BLaER1 (cell line): ENCODE results near the gene PEX5L.

Source experiments
- H3K27ac ChIP-seq: shearing (Covaris generic); formaldehyde crosslinking; 2 replicates; pipeline ENCODE4 v1.8.1; 2022
- H3K27me3 ChIP-seq: shearing (Covaris generic); formaldehyde crosslinking; 2 replicates; pipeline ENCODE4 v1.8.1; 2022
- H3K36me3 ChIP-seq: shearing (Covaris generic); formaldehyde crosslinking; 2 replicates; pipeline ENCODE4 v1.8.1; 2022
- H3K4me1 ChIP-seq: shearing (Covaris generic); formaldehyde crosslinking; 2 replicates; pipeline ENCODE4 v1.8.1; 2022
- H3K4me2 ChIP-seq: shearing (Covaris generic); formaldehyde crosslinking; 2 replicates; pipeline ENCODE4 v1.8.1; 2022
- H3K4me3 ChIP-seq: shearing (Covaris generic); formaldehyde crosslinking; 2 replicates; pipeline ENCODE4 v1.8.1; 2022
- H3K9ac ChIP-seq: shearing (Covaris generic); formaldehyde crosslinking; 2 replicates; pipeline ENCODE4 v1.8.1; 2022
- H3K9me3 ChIP-seq: shearing (Covaris generic); formaldehyde crosslinking; 2 replicates; pipeline ENCODE4 v1.8.1; 2022
- H4K20me1 ChIP-seq: shearing (Covaris generic); formaldehyde crosslinking; 2 replicates; pipeline ENCODE4 v1.8.1; 2022
- Cebpa-rat ChIP-seq: shearing (Covaris generic); IDR thresholded peaks from 2 replicates; pipeline ENCODE4 v1.8.1; 2022

Gene PEX5L

GRCh38 chr3:179881791-179882190 lies 154.9 kb downstream of the PEX5L start:
- H3K27me3 ChIP-seq = no peaks in the 10 kb centered on the region
- H3K9ac ChIP-seq = no peak overlapping the region
- H4K20me1 ChIP-seq = no peaks in the 10 kb centered on the region
- H3K36me3 ChIP-seq = no peaks in the 10 kb centered on the region
- no peaks in the 10 kb centered on the region for H3K9me3 ChIP-seq
- H3K4me1 ChIP-seq = no peaks in the 10 kb centered on the region
- TF ChIP-seq Cebpa-rat = no peak
- H3K4me2 ChIP-seq = no peak overlapping the region
- no peak overlapping the region for H3K27ac ChIP-seq
- no peak overlapping the region for H3K4me3 ChIP-seq

GRCh38 chr3:179880868-179881267 lies 155.9 kb downstream of the PEX5L start:
- H3K4me3 ChIP-seq = no peak overlapping the region
- H3K9ac ChIP-seq = no peak overlapping the region
- no peak overlapping the region for H3K4me2 ChIP-seq
- no peaks in the 10 kb centered on the region for H3K4me1 ChIP-seq
- no peak overlapping the region for H3K27ac ChIP-seq
- no peak for TF ChIP-seq Cebpa-rat
- H3K27me3 ChIP-seq = no peaks in the 10 kb centered on the region
- H3K36me3 ChIP-seq = no peaks in the 10 kb centered on the region
- H4K20me1 ChIP-seq = no peaks in the 10 kb centered on the region
- no peaks in the 10 kb centered on the region for H3K9me3 ChIP-seq

- no peak for TF ChIP-seq Cebpa-rat
- no peaks in the 10 kb centered on the region for H3K27me3 ChIP-seq
- H3K27ac ChIP-seq = no peak overlapping the region
- H3K4me3 ChIP-seq = no peak overlapping the region
- no peak overlapping the region for H3K4me2 ChIP-seq
- no peaks in the 10 kb centered on the region for H3K4me1 ChIP-seq
- H3K9me3 ChIP-seq = no peaks in the 10 kb centered on the region
- H4K20me1 ChIP-seq = no peaks in the 10 kb centered on the region
- H3K36me3 ChIP-seq = no peaks in the 10 kb centered on the region
- no peak overlapping the region for H3K9ac ChIP-seq
These were observed 160.3 kb downstream of the PEX5L start for GRCh38 chr3:179876440-179876839.

DNA sequence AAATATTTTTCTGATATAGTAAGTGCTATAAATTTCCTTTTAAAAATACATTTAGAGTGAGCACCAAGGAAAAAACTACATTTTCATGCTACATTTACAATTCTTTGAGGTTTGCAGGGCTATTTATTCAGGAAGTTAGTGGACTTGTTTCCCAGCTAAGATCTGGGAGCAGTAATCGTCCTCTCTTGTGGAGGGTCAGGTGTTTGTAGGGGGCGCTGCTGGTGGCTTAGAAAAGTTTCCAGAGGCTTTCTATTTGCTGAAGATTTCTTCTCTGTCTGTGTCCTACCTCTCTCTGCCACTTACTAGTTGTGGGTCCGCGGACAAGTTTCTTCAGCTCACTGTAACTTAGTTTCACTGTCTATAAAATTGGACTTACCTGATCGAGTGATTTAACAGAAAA lies 163.9 kb downstream of the PEX5L start:
- Histone ChIP-seq H4K20me1 (no peaks in the 10 kb centered on the region), H3K4me3 (no peak overlapping the region), H3K27me3 (no peaks in the 10 kb centered on the region), H3K4me1 (no peaks in the 10 kb centered on the region), H3K4me2 (no peak overlapping the region), H3K27ac (no peak overlapping the region), H3K9ac (no peak overlapping the region), H3K36me3 (no peaks in the 10 kb centered on the region), H3K9me3 (no peaks in the 10 kb centered on the region)
- TF ChIP-seq Cebpa-rat = no peak

- no peaks in the 10 kb centered on the region for H3K9me3 ChIP-seq
- no peaks in the 10 kb centered on the region for H3K36me3 ChIP-seq
- no peak overlapping the region for H3K4me2 ChIP-seq
- H4K20me1 ChIP-seq = no peaks in the 10 kb centered on the region
- no peak for TF ChIP-seq Cebpa-rat
- H3K9ac ChIP-seq = no peak overlapping the region
- no peak overlapping the region for H3K4me3 ChIP-seq
- H3K27me3 ChIP-seq = no peaks in the 10 kb centered on the region
- H3K27ac ChIP-seq = no peak overlapping the region
- no peaks in the 10 kb centered on the region for H3K4me1 ChIP-seq
These were observed 165.0 kb downstream of the PEX5L start for GRCh38 chr3:179871782-179872181.

DNA sequence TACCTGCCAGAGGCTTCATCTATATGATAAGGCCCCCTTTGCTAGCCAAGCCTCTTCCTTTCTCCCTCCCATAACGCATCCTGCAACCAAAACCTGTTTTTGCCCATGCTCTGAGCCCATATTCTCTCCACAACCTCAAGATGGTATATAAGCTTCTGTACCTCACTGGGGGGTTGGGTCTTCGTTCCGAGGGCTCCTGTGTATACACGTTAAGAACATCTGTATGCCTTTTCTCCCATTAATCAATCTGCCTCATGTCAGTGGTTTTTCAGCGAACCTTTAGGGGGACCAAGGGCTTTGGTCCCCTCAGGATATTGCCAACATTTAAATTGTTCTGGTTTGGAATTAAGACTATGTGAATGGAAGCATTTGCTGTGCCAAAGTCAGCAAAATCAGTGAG lies 168.0 kb downstream of the PEX5L start:
- H3K4me2 ChIP-seq = no peak overlapping the region

GRCh38 chr3:179867961-179868360 lies 168.8 kb downstream of the PEX5L start:
- no peaks in the 10 kb centered on the region for H3K27me3 ChIP-seq
- H3K9me3 ChIP-seq = peaks cover 6% of the 10 kb centered on the region; the same call in 1 of the 2 replicates
- no peaks in the 10 kb centered on the region for H3K4me1 ChIP-seq
- no peaks in the 10 kb centered on the region for H4K20me1 ChIP-seq
- H3K4me3 ChIP-seq = no peak overlapping the region
- no peak for TF ChIP-seq Cebpa-rat
- H3K27ac ChIP-seq = no peak overlapping the region
- no peak overlapping the region for H3K4me2 ChIP-seq
- H3K9ac ChIP-seq = no peak overlapping the region
- H3K36me3 ChIP-seq = no peaks in the 10 kb centered on the region

More for the DNA sequence above, 168.0 kb downstream of the PEX5L start:
- Histone ChIP-seq H3K4me3 (no peak overlapping the region), H3K9ac (no peak overlapping the region), H3K27me3 (no peaks in the 10 kb centered on the region), H3K9me3 (peaks cover 3% of the 10 kb centered on the region; the same call in 1 of the 2 replicates), H3K27ac (no peak overlapping the region), H3K36me3 (no peaks in the 10 kb centered on the region), H4K20me1 (no peaks in the 10 kb centered on the region), H3K4me1 (no peaks in the 10 kb centered on the region)
- TF ChIP-seq Cebpa-rat = no peak

- Histone ChIP-seq H3K4me1 (no peaks in the 10 kb centered on the region), H3K36me3 (no peaks in the 10 kb centered on the region), H3K27ac (no peak overlapping the region), H3K4me2 (no peak overlapping the region), H3K9ac (no peak overlapping the region), H3K4me3 (no peak overlapping the region), H3K9me3 (peaks cover 6% of the 10 kb centered on the region; the same call in 1 of the 2 replicates), H3K27me3 (no peaks in the 10 kb centered on the region), H4K20me1 (no peaks in the 10 kb centered on the region)
- TF ChIP-seq Cebpa-rat = no peak
These were observed 170.8 kb downstream of the PEX5L start for GRCh38 chr3:179865861-179866505.

DNA sequence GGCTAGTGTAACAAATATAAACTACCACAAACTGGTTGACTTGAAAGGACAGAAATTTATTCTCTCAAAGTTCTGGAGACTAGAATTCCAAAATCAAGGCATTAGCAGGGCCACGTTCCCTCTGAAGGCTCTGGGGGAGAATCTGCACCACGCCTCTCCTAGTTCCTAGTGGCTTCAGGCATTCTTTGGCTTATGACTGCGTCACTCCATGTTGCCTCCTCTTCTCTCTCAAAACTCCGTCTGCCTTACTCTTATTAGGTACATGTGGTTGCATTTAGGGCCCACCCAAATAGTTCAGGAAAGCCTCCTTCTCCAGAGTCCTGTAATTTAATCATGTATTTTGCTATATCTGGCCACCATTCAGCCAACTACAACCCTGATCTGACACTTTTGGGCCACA lies 174.8 kb downstream of the PEX5L start:
- H3K27ac ChIP-seq = no peak overlapping the region
- TF ChIP-seq Cebpa-rat = no peak
- no peaks in the 10 kb centered on the region for H4K20me1 ChIP-seq
- no peak overlapping the region for H3K4me3 ChIP-seq
- no peaks in the 10 kb centered on the region for H3K36me3 ChIP-seq
- no peak overlapping the region for H3K4me2 ChIP-seq
- no peak overlapping the region for H3K9ac ChIP-seq
- H3K4me1 ChIP-seq = no peaks in the 10 kb centered on the region
- H3K9me3 ChIP-seq = peaks cover 6% of the 10 kb centered on the region; the same call in 1 of the 2 replicates
- no peaks in the 10 kb centered on the region for H3K27me3 ChIP-seq

DNA sequence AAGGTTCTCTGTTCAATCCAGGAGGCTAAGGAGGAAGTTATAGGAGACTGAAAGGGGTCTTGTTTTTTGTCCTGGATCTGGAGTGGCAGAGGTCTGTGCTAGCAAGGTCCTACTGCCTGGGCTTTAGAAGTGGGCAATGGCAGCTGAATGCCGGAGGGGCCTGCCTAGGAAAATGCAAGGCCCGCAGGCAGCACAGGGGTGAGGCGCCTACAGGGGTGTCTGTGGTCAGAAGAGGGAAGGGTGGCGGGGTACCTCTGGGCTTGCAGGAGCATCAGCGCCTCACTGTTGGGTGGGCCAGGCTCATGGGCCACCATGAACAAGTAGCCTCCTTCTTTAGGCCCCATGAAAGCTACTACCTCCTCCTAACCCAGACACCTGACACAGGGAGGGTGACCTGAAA lies 175.4 kb downstream of the PEX5L start:
- H3K36me3 ChIP-seq = no peaks in the 10 kb centered on the region
- no peaks in the 10 kb centered on the region for H3K4me1 ChIP-seq
- H3K27ac ChIP-seq = no peak overlapping the region
- no peaks in the 10 kb centered on the region for H4K20me1 ChIP-seq
- no peak overlapping the region for H3K9ac ChIP-seq
- H3K4me2 ChIP-seq = no peak overlapping the region
- peaks cover 6% of the 10 kb centered on the region; the same call in 1 of the 2 replicates for H3K9me3 ChIP-seq
- H3K4me3 ChIP-seq = no peak overlapping the region
- no peaks in the 10 kb centered on the region for H3K27me3 ChIP-seq
- no peak for TF ChIP-seq Cebpa-rat
